CD14-positive monocyte (primary cell): ENCODE results near the gene GAS7. TPM values are rescaled to one million over a fixed set of nuclear protein-coding genes. Genes with fewer than 3 reads are reported as not detected.

Experiments
- DNase-seq, 3 donors: peaks; one replicate each; pipeline ENCODE4 v3.0.0-alpha.2; 2011 to 2022
- H2AFZ ChIP-seq: 2 replicates; pipeline ENCODE4 v1.6.0; 2012; ENCODE audit warnings: mild to moderate bottlenecking, low read depth, low read length, inconsistent platforms; ENCODE audit not compliant: insufficient read depth, poor library complexity, severe bottlenecking
- H3K27ac ChIP-seq, 2 donors: 1 replicate in 1 of 2; 2 replicates in 1 of 2; pipeline ENCODE4 v1.5.1; 2012 to 2013; ENCODE audit warnings: low read length in 2 of 2, control low read depth in 1 of 2, inconsistent platforms in 1 of 2, low read depth in 1 of 2, mild to moderate bottlenecking in 1 of 2
- H3K27me3 ChIP-seq, 2 donors: one replicate each; pipeline versions ENCODE4 v1.6.0 to v1.6.1; 2011 to 2013; ENCODE audit warnings: low read length in 2 of 2; ENCODE audit not compliant: control insufficient read depth in 2 of 2, insufficient read depth in 2 of 2
- H3K36me3 ChIP-seq, 2 donors: replicated peaks in 1 of 2; 1 replicate in 1 of 2; 2 replicates in 1 of 2; pipeline versions ENCODE4 v1.5.1 to v1.6.1; 2012 to 2013; ENCODE audit warnings: low read length in 2 of 2, control low read depth in 1 of 2, inconsistent platforms in 1 of 2, mild to moderate bottlenecking in 1 of 2; ENCODE audit not compliant: insufficient read depth in 2 of 2, control insufficient read depth in 1 of 2
- H3K4me1 ChIP-seq, 2 donors: 1 replicate in 1 of 2; 2 replicates in 1 of 2; pipeline versions ENCODE4 v1.5.1 to v1.6.1; 2012 to 2013; ENCODE audit warnings: low read length in 2 of 2, control low read depth in 1 of 2, inconsistent platforms in 1 of 2, mild to moderate bottlenecking in 1 of 2, moderate library complexity in 1 of 2; ENCODE audit not compliant: insufficient read depth in 2 of 2, control insufficient read depth in 1 of 2
- H3K4me2 ChIP-seq: replicated peaks from 2 replicates; pipeline ENCODE3; 2012; ENCODE audit warnings: low read length, moderate library complexity, mild to moderate bottlenecking; ENCODE audit not compliant: poor library complexity, severe bottlenecking; ENCODE audit errors: extremely low read depth
- H3K4me3 ChIP-seq, 3 experiments: fragments of 200-600 bp in 1 of 3; sonication (generic) in 1 of 3; replicated peaks in 1 of 3; 1 replicate in 2 of 3; 2 replicates in 1 of 3; pipeline ENCODE4 v1.5.1; 2011 to 2013; ENCODE audit warnings: low read length in 3 of 3, mild to moderate bottlenecking in 3 of 3, control low read depth in 2 of 3, low read depth in 2 of 3, inconsistent platforms in 1 of 3, moderate library complexity in 1 of 3
- H3K79me2 ChIP-seq: 2 replicates; pipeline ENCODE4 v1.6.0; 2012; ENCODE audit warnings: mild to moderate bottlenecking, control low read depth, inconsistent platforms, low read length, moderate library complexity; ENCODE audit not compliant: insufficient read depth
- H3K9ac ChIP-seq: 2 replicates; pipeline ENCODE4 v1.6.0; 2017; ENCODE audit warnings: low read length, mild to moderate bottlenecking; ENCODE audit not compliant: insufficient read depth, poor library complexity, severe bottlenecking
- H3K9me3 ChIP-seq, 2 donors: replicated peaks in 1 of 2; 1 replicate in 1 of 2; 2 replicates in 1 of 2; pipeline versions ENCODE4 v1.5.1 to v1.6.1; 2012 to 2013; ENCODE audit warnings: low read length in 2 of 2, control low read depth in 1 of 2; ENCODE audit not compliant: control insufficient read depth in 1 of 2, insufficient read depth in 1 of 2
- H4K20me1 ChIP-seq: 2 replicates; pipeline ENCODE4 v1.6.0; 2012; ENCODE audit warnings: mild to moderate bottlenecking, low read length, control low read depth, moderate library complexity; ENCODE audit not compliant: insufficient read depth
- H3K27ac Mint-ChIP-seq, 7 donors: one replicate each; pipeline ENCODE4 v1.8.0; 2020; ENCODE audit warnings: mild to moderate bottlenecking in 7 of 7, mixed read lengths in 7 of 7, moderate library complexity in 6 of 7, inconsistent platforms in 2 of 7
- H3K27me3 Mint-ChIP-seq, 3 donors: one replicate each; pipeline ENCODE4 v1.8.0; 2021 to 2022; ENCODE audit warnings: low read depth in 3 of 3, mild to moderate bottlenecking in 3 of 3, mixed read lengths in 3 of 3, moderate library complexity in 3 of 3, inconsistent platforms in 1 of 3
- H3K36me3 Mint-ChIP-seq, 2 donors: one replicate each; pipeline ENCODE4 v1.8.0; 2020; ENCODE audit warnings: mixed read lengths in 2 of 2, inconsistent platforms in 1 of 2, mild to moderate bottlenecking in 1 of 2
- H3K4me1 Mint-ChIP-seq: one replicate; pipeline ENCODE4 v1.8.0; 2020; ENCODE audit warnings: mild to moderate bottlenecking, mixed read lengths
- H3K4me3 Mint-ChIP-seq, 2 donors: one replicate each; pipeline ENCODE4 v1.8.0; 2020; ENCODE audit warnings: mild to moderate bottlenecking in 2 of 2, mixed read lengths in 2 of 2, moderate library complexity in 1 of 2
- H3K9me3 Mint-ChIP-seq, 7 donors: one replicate each; pipeline ENCODE4 v1.8.0; 2020 to 2022; ENCODE audit warnings: mixed read lengths in 7 of 7, mild to moderate bottlenecking in 6 of 7, moderate library complexity in 6 of 7, inconsistent platforms in 2 of 7
- WGBS: methylation state at CpG from one replicate; pipeline ENCODE4 v1.1.5; 2013; ENCODE audit warnings: missing lambda C conversion rate; ENCODE audit not compliant: insufficient coverage; 5-methylcytosine and 5-hydroxymethylcytosine counted together
- intact Hi-C, 2 donors: fragments of 100-400 bp; cut with micrococcal nuclease; formaldehyde crosslinking; loops; one replicate each; pipeline versions ENCODE4 v1.15.0 to v1.15.1; 2023
- polyA plus RNA-seq, 3 donors: library from polyadenylated mRNA; depleted of rRNA in 1 of 3; unstranded in 2 of 3; stranded (reverse) in 1 of 3; fragments of 300-500 nt in 2 of 3; fragments of >200 nt in 1 of 3; fragmentation: Illumina TruSeq in 2 of 3; gene quantifications; 1 replicate in 2 of 3; 2 replicates in 1 of 3; pipeline ENCODE4 v1.2.3, GENCODE V29; 2012 to 2021
- TF ChIP-seq, protein P1 (sequence below): fragments of 200-600 bp; IDR thresholded peaks from one replicate; pipeline ENCODE4 v1.8.0; 2022; ENCODE audit warnings: antibody characterized with exemption, mild to moderate bottlenecking

GAS7 gene
- polyA plus RNA-seq, 3 donors = 53.1 to 91.9 (median 66.6) TPM

DNA sequence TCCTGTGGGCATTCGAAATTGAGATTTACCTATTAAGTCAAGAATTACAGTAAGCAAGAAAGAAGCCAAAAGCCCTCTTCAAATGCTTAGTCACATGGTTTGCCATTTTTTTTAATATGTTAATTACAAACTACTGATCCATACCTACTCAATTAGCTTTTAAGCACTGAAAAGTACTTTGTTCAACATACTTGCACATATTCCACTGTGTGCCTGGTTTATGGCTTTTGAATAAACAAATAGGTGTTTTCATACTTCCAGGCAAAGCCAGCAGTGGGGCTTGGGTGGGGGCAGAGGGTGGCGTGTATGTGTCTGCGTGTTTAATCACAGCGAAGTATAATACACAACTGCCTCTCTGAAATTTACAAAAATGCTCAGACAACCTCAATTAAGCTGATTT is 51.4 kb downstream of the GAS7 start:
- whole genome bisulfite sequencing = 80% methylated on average over 2 of the region's 4 CpGs
- Histone ChIP-seq H3K9ac (no peak overlapping the region), H3K27ac (no peak overlapping the region), H4K20me1 (no peaks in the 10 kb centered on the region), H3K4me1 (peaks cover 66 to 77% of the 10 kb centered on the region in 2 donors), H3K27me3 (no peaks in the 10 kb centered on the region), H2AFZ (no peak overlapping the region), H3K36me3 (no peaks in the 10 kb centered on the region), H3K4me3 (no peak overlapping the region), H3K4me2 (no peak overlapping the region), H3K79me2 (peaks cover 73% of the 10 kb centered on the region), H3K9me3 (no peaks in the 10 kb centered on the region)
- H3K4me1 Mint-ChIP-seq = peaks cover 78% of the 10 kb centered on the region
- intact Hi-C loops = no loop called here
- no peak overlapping the region for H3K27ac Mint-ChIP-seq
- H3K27me3 Mint-ChIP-seq = no peaks in the 10 kb centered on the region
- TF ChIP-seq, protein P1, sequence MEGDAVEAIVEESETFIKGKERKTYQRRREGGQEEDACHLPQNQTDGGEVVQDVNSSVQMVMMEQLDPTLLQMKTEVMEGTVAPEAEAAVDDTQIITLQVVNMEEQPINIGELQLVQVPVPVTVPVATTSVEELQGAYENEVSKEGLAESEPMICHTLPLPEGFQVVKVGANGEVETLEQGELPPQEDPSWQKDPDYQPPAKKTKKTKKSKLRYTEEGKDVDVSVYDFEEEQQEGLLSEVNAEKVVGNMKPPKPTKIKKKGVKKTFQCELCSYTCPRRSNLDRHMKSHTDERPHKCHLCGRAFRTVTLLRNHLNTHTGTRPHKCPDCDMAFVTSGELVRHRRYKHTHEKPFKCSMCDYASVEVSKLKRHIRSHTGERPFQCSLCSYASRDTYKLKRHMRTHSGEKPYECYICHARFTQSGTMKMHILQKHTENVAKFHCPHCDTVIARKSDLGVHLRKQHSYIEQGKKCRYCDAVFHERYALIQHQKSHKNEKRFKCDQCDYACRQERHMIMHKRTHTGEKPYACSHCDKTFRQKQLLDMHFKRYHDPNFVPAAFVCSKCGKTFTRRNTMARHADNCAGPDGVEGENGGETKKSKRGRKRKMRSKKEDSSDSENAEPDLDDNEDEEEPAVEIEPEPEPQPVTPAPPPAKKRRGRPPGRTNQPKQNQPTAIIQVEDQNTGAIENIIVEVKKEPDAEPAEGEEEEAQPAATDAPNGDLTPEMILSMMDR = no peak
- H3K9me3 Mint-ChIP-seq = no peaks in the 10 kb centered on the region
- no peak for DNase-seq
- no peak overlapping the region for H3K4me3 Mint-ChIP-seq
- H3K36me3 Mint-ChIP-seq = peaks cover 7% of the 10 kb centered on the region in 2 donors

DNA sequence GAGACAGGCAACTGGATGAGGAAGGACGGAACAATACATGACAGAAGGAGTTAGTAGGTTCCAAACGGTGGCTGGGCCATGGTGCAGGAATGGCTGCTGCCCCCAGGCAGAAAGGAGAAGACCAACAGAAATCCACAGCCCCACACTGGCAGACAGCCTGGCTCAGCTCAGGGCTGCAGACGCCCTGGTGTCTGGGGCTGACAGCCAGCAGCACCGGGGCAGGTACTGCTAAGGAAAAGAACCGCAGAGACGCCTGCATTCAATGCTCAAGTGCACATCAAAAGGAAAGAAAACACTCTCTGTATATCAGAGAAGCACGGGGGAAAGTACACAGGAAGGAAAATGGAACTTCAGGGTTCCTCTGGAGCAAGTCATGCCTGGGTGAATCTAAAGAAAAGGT is 53.4 kb downstream of the GAS7 start:
- peaks cover 47 to 58% of the 10 kb centered on the region in 2 donors for H3K4me1 ChIP-seq
- Mint-ChIP-seq H3K9me3 (no peaks in the 10 kb centered on the region), H3K27me3 (no peaks in the 10 kb centered on the region), H3K4me1 (peaks cover 65% of the 10 kb centered on the region), H3K27ac (peak overlapping the region in 6 of 7 donors; percentile 26 to 84 (median 62)), H3K36me3 (peaks cover 7% of the 10 kb centered on the region in 2 donors), H3K4me3 (peak overlapping the region in 1 of 2 donors; percentile 65)
- no peaks in the 10 kb centered on the region for H3K9me3 ChIP-seq
- H3K27ac ChIP-seq = peak overlapping the region; percentile 3 to 8
- intact Hi-C loops = no loop called here
- 30% methylated on average over 4 of the region's 7 CpGs for WGBS
- peak overlapping the region; percentile 18 for H3K4me2 ChIP-seq
- TF ChIP-seq, protein P1 = no peak
- H3K36me3 ChIP-seq = no peaks in the 10 kb centered on the region
- H3K79me2 ChIP-seq = peaks cover 74% of the 10 kb centered on the region
- DNase-seq = peak in 1 of 3 donors; percentile 35
- no peaks in the 10 kb centered on the region for H4K20me1 ChIP-seq
- no peak overlapping the region for H2AFZ ChIP-seq
- no peak overlapping the region for H3K4me3 ChIP-seq
- H3K27me3 ChIP-seq = no peaks in the 10 kb centered on the region
- peak overlapping the region; percentile 23 for H3K9ac ChIP-seq
